ENCODE results near the gene CTNNA3.

CTNNA3 gene

GRCh38 chr10:67473850-67474633 lies 222.0 kb downstream of the CTNNA3 start:
- no peak for TF ChIP-seq CTCF (IDR thresholded peaks at IDR 0.05)
- no peaks in the 10 kb centered on the region for H3K4me1 ChIP-seq (ENCODE audit: control insufficient read depth in 1 of 2, insufficient read depth in 1 of 2, low read depth in 1 of 2, low read length in 1 of 2)
- no peak overlapping the region for H3K4me3 ChIP-seq (ENCODE audit: low read depth in 1 of 2, low read length in 1 of 2)
- H3K27ac ChIP-seq = no peak overlapping the region
- no peaks in the 10 kb centered on the region for H3K9me3 ChIP-seq
- no peaks in the 10 kb centered on the region for H3K36me3 ChIP-seq
- no peaks in the 10 kb centered on the region for H3K27me3 ChIP-seq

- no peak overlapping the region for H3K27ac ChIP-seq
- H3K36me3 ChIP-seq = no peaks in the 10 kb centered on the region
- H3K27me3 ChIP-seq = no peaks in the 10 kb centered on the region
- no peaks in the 10 kb centered on the region for H3K4me1 ChIP-seq (ENCODE audit: control insufficient read depth in 1 of 2, insufficient read depth in 1 of 2, low read depth in 1 of 2, low read length in 1 of 2)
- no peaks in the 10 kb centered on the region for H3K9me3 ChIP-seq
- TF ChIP-seq CTCF (IDR thresholded peaks at IDR 0.05) = no peak
- H3K4me3 ChIP-seq (ENCODE audit: low read depth in 1 of 2, low read length in 1 of 2) = no peak overlapping the region
Observed at GRCh38 chr10:67471022-67471421, 225.0 kb downstream of the CTNNA3 start.

GRCh38 chr10:67464278-67464677 lies 231.7 kb downstream of the CTNNA3 start:
- Histone ChIP-seq H3K36me3 (no peaks in the 10 kb centered on the region), H3K9me3 (no peaks in the 10 kb centered on the region), H3K4me3 (ENCODE audit: low read depth in 1 of 2, low read length in 1 of 2) (no peak overlapping the region), H3K27ac (no peak overlapping the region), H3K4me1 (ENCODE audit: control insufficient read depth in 1 of 2, insufficient read depth in 1 of 2, low read depth in 1 of 2, low read length in 1 of 2) (peaks cover 0 to 3% of the 10 kb centered on the region in 2 experiments), H3K27me3 (no peaks in the 10 kb centered on the region)
- TF ChIP-seq CTCF (IDR thresholded peaks at IDR 0.05) = no peak

GRCh38 chr10:67452892-67453291 lies 243.1 kb downstream of the CTNNA3 start:
- no peak overlapping the region for H3K27ac ChIP-seq
- H3K27me3 ChIP-seq = no peaks in the 10 kb centered on the region
- no peak for TF ChIP-seq CTCF (IDR thresholded peaks at IDR 0.05)
- no peaks in the 10 kb centered on the region for H3K36me3 ChIP-seq
- H3K4me3 ChIP-seq (ENCODE audit: low read depth in 1 of 2, low read length in 1 of 2) = no peak overlapping the region
- no peaks in the 10 kb centered on the region for H3K9me3 ChIP-seq
- no peaks in the 10 kb centered on the region for H3K4me1 ChIP-seq (ENCODE audit: control insufficient read depth in 1 of 2, insufficient read depth in 1 of 2, low read depth in 1 of 2, low read length in 1 of 2)

- Histone ChIP-seq H3K4me3 (ENCODE audit: low read depth in 1 of 2, low read length in 1 of 2) (no peak overlapping the region), H3K27me3 (no peaks in the 10 kb centered on the region), H3K27ac (no peak overlapping the region), H3K36me3 (no peaks in the 10 kb centered on the region), H3K4me1 (ENCODE audit: control insufficient read depth in 1 of 2, insufficient read depth in 1 of 2, low read depth in 1 of 2, low read length in 1 of 2) (peaks cover 3 to 10% of the 10 kb centered on the region in 2 experiments), H3K9me3 (no peaks in the 10 kb centered on the region)
- TF ChIP-seq CTCF (IDR thresholded peaks at IDR 0.05) = no peak
Observed at GRCh38 chr10:67438605-67439304, 257.2 kb downstream of the CTNNA3 start.
